Right lobe of liver (tissue), 6 donors: ENCODE data around the gene AQP4. TPM values are rescaled to one million over a fixed set of nuclear protein-coding genes. Genes with fewer than 3 reads are reported as not detected.

Experiments used
- ATAC-seq, 4 donors: fragments of 200-7000 bp; cut with Tn5 transposase; one replicate each; pipeline ENCODE4 v1.9.1; 2020; ENCODE audit warnings: mild to moderate bottlenecking in 4 of 4, moderate library complexity in 4 of 4
- DNase-seq, 3 donors: peaks; one replicate each; pipeline ENCODE4 v3.0.0-alpha.2; 2020
- H3K27ac ChIP-seq, 3 donors: fragments of 200-600 bp; one replicate each; pipeline ENCODE4 v1.8.0; 2022
- H3K27me3 ChIP-seq, 2 donors: fragments of 200-600 bp; one replicate each; pipeline ENCODE4 v1.8.0; 2022
- H3K36me3 ChIP-seq, 4 donors: fragments of 200-600 bp; sonication (generic) in 1 of 4; one replicate each; pipeline versions ENCODE4 v1.5.1 to v1.8.0; 2017 to 2022; ENCODE audit warnings: control low read depth in 1 of 4
- H3K4me1 ChIP-seq, 4 donors: fragments of 200-600 bp; sonication (generic) in 1 of 4; one replicate each; pipeline versions ENCODE4 v1.5.1 to v1.8.0; 2017 to 2022; ENCODE audit warnings: control low read depth in 1 of 4
- H3K4me3 ChIP-seq, 3 donors: fragments of 200-600 bp; one replicate each; pipeline ENCODE4 v1.8.0; 2022
- H3K9me3 ChIP-seq, 4 donors: fragments of 200-600 bp; sonication (generic) in 1 of 4; one replicate each; pipeline versions ENCODE4 v1.5.1 to v1.8.0; 2017 to 2022; ENCODE audit warnings: control low read depth in 1 of 4
- CTCF ChIP-seq, 4 donors: fragments of 200-600 bp in 3 of 4; fragments of 450-650 bp in 1 of 4; IDR thresholded peaks; one replicate each; pipeline versions ENCODE4 v1.5.1 to v1.8.0; 2016 to 2022; ENCODE audit warnings: antibody characterized with exemption in 4 of 4, mild to moderate bottlenecking in 2 of 4
- POLR2A ChIP-seq: fragments of 450-650 bp; IDR thresholded peaks from one replicate; pipeline ENCODE4 v1.6.1; 2017; ENCODE audit warnings: antibody characterized with exemption, mild to moderate bottlenecking
- WGBS: methylation state at CpG from one replicate; pipeline ENCODE4 v1.1.6; 2018; ENCODE audit warnings: low coverage, low lambda C conversion rate; ENCODE audit not compliant: insufficient coverage; ENCODE audit errors: missing lambda C conversion rate; 5-methylcytosine and 5-hydroxymethylcytosine counted together
- intact Hi-C, 2 donors: fragments of 100-400 bp; cut with DNase I; formaldehyde crosslinking; loops; one replicate each; pipeline versions ENCODE4 v1.11.2 to v1.14.1; 2022
- total RNA-seq, 6 experiments: library from RNA; depleted of rRNA in 2 of 6; stranded (reverse); fragments of >200 nt in 2 of 6; fragmentation: NEBNext Ultra II Directional in 3 of 6; extraction: Animal tissue kit (Norgen Biotek cat#: 25700) in 3 of 6; gene quantifications; one replicate each; pipeline versions ENCODE4 v1.1.0 to v1.2.4, GENCODE V29; 2016 to 2023
- donor health status: DM: no; HTN: yes; CAD: no.
- donor health status: DM: no; HTN: no; CAD: no.
- donor health status: DM: no; HTN: no; CAD: no.
- donor health status: DM: no; HTN: yes; CAD: no.
- donor health status: DM: no; HTN: yes; CAD: no.

AQP4 gene
- total RNA-seq, 6 experiments from 2014 or later = 0.82 to 1.7 (median 1.2) TPM

GRCh38 chr18:26901020-26901419 lies 35.5 kb upstream of the AQP4 start:
- TF ChIP-seq POLR2A (no peak), CTCF (IDR thresholded peaks at IDR 0.05) (no peak)
- Histone ChIP-seq H3K9me3 (peaks cover 0 to 3% (median 0%) of the 10 kb centered on the region in 4 donors), H3K4me1 (no peaks in the 10 kb centered on the region), H3K27me3 (no peaks in the 10 kb centered on the region), H3K36me3 (no peaks in the 10 kb centered on the region), H3K27ac (no peak overlapping the region), H3K4me3 (no peak overlapping the region)
- no peak for DNase-seq
- intact Hi-C loops = no loop called here
- ATAC-seq = no peak

GRCh38 chr18:26894426-26894825 lies 28.9 kb upstream of the AQP4 start:
- H3K36me3 ChIP-seq = no peaks in the 10 kb centered on the region
- no peaks in the 10 kb centered on the region for H3K9me3 ChIP-seq
- no peaks in the 10 kb centered on the region for H3K27me3 ChIP-seq
- 47% methylated on average over 1 of the region's 1 CpG for WGBS
- no peak overlapping the region for H3K27ac ChIP-seq
- intact Hi-C loops = no loop called here
- no peak for ATAC-seq
- H3K4me1 ChIP-seq = no peaks in the 10 kb centered on the region
- no peak for TF ChIP-seq CTCF (IDR thresholded peaks at IDR 0.05)
- TF ChIP-seq POLR2A = no peak
- no peak for DNase-seq
- no peak overlapping the region for H3K4me3 ChIP-seq

- intact Hi-C loops = no loop called here
Observed at GRCh38 chr18:26893996-26894395, 28.5 kb upstream of the AQP4 start.

DNA sequence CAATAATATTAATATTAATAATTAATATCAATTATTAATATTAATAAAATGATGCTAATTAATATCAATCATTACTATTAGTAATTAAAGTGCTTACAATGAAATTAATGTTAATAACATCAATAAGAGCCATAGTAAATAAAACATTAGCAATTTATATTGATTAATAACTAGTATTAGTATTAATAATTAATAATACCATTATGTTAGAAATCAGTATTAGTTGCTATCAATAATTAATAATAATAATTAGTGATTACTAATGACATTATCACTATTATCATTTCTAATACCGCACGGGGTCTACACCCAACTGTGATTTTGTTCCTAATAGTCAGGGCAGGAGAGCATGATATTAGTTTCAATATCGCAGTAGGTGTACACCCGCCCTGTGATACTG lies 22.8 kb upstream of the AQP4 start:
- TF ChIP-seq POLR2A (no peak), CTCF (IDR thresholded peaks at IDR 0.05) (no peak)
- H3K27me3 ChIP-seq = no peaks in the 10 kb centered on the region
- no peaks in the 10 kb centered on the region for H3K9me3 ChIP-seq
- 98% methylated on average over 4 of the region's 4 CpGs for WGBS
- ATAC-seq = no peak
- intact Hi-C loops = no loop called here
- H3K4me1 ChIP-seq = no peaks in the 10 kb centered on the region
- no peak overlapping the region for H3K27ac ChIP-seq
- no peaks in the 10 kb centered on the region for H3K36me3 ChIP-seq
- H3K4me3 ChIP-seq = no peak overlapping the region
- DNase-seq = no peak

More at GRCh38 chr18:26893996-26894395, 28.5 kb upstream of the AQP4 start:
- TF ChIP-seq POLR2A = no peak
- TF ChIP-seq CTCF (IDR thresholded peaks at IDR 0.05) = no peak
- H3K36me3 ChIP-seq = no peaks in the 10 kb centered on the region
- no peaks in the 10 kb centered on the region for H3K9me3 ChIP-seq
- no peak for DNase-seq
- peak in 2 of 4 donors; percentile 35 to 42 for ATAC-seq
- H3K4me1 ChIP-seq = no peaks in the 10 kb centered on the region
- H3K4me3 ChIP-seq = no peak overlapping the region
- H3K27me3 ChIP-seq = no peaks in the 10 kb centered on the region
- WGBS = 55% methylated on average over 6 of the region's 6 CpGs
- H3K27ac ChIP-seq = no peak overlapping the region

- H3K27me3 ChIP-seq = no peaks in the 10 kb centered on the region
- DNase-seq (no peak), ATAC-seq (peak; percentile 88 to 98 (median 97))
- H3K36me3 ChIP-seq = no peaks in the 10 kb centered on the region
- 44% methylated on average over 2 of the region's 2 CpGs for WGBS
- TF ChIP-seq CTCF (IDR thresholded peaks at IDR 0.05) (no peak), POLR2A (no peak)
- no peaks in the 10 kb centered on the region for H3K9me3 ChIP-seq
- H3K27ac ChIP-seq = peak overlapping the region in 2 of 3 donors; percentile 7 to 16
- no peak overlapping the region for H3K4me3 ChIP-seq
- intact Hi-C loops = no loop called here
- H3K4me1 ChIP-seq = no peaks in the 10 kb centered on the region
Observed at GRCh38 chr18:26875040-26875654, 9.6 kb upstream of the AQP4 start.
